ENCODE data around the gene FBXL7.

DNA sequence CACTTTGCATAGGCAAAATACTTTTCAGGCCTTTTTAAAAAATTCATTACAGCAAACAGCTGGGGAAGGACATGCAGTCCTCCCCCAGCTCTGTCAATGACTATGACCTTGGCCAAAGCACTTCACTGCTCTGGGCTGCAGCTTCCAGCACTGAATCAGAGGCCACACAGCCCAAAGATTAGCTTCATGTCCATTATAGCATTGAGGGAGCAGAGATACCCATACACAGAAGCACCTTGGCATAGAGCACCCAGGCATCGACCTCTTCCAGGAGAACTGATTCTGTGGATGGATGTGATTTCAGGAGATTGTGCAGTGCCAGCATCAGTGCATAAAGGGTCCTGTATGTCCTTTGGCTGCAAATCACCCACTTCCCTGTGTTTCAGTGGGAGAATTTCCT is 437.7 kb downstream of the FBXL7 start:
- TF ChIP-seq, protein P1, sequence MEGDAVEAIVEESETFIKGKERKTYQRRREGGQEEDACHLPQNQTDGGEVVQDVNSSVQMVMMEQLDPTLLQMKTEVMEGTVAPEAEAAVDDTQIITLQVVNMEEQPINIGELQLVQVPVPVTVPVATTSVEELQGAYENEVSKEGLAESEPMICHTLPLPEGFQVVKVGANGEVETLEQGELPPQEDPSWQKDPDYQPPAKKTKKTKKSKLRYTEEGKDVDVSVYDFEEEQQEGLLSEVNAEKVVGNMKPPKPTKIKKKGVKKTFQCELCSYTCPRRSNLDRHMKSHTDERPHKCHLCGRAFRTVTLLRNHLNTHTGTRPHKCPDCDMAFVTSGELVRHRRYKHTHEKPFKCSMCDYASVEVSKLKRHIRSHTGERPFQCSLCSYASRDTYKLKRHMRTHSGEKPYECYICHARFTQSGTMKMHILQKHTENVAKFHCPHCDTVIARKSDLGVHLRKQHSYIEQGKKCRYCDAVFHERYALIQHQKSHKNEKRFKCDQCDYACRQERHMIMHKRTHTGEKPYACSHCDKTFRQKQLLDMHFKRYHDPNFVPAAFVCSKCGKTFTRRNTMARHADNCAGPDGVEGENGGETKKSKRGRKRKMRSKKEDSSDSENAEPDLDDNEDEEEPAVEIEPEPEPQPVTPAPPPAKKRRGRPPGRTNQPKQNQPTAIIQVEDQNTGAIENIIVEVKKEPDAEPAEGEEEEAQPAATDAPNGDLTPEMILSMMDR (IDR thresholded peaks at IDR 0.05; ENCODE audit: low read depth, low read length, missing input control): no peak
- TF ChIP-seq EGR1 (IDR thresholded peaks at IDR 0.05; ENCODE audit: low read depth in 2 of 2): no peak

All from liver (tissue), 3 donors.